NCI-H2227 (cell line): Measurements from ENCODE around the gene UCN2.

Experiments
- DNase-seq: peaks from one replicate; lab custom pipeline; 2025; ENCODE audit not compliant: unreplicated experiment; lab: John Stamatoyannopoulos, UW

The UCN2 gene

GRCh38 chr3:48591886-48592518 is 28.4 kb upstream of the UCN2 start:
- DNase-seq: no peak

- DNase-seq: no peak
These were observed 27.9 kb upstream of the UCN2 start for GRCh38 chr3:48591436-48591835.

GRCh38 chr3:48588230-48588629 is 24.6 kb upstream of the UCN2 start:
- no peak for DNase-seq

GRCh38 chr3:48587686-48588085 is 24.1 kb upstream of the UCN2 start:
- no peak for DNase-seq

- no peak for DNase-seq
These were observed 21.8 kb upstream of the UCN2 start for GRCh38 chr3:48585411-48585810.

GRCh38 chr3:48584836-48585235 is 21.3 kb upstream of the UCN2 start:
- DNase-seq: no peak

- DNase-seq: no peak
These were observed 18.3 kb upstream of the UCN2 start for GRCh38 chr3:48581621-48582481.

- no peak for DNase-seq
These were observed 13.1 kb upstream of the UCN2 start for GRCh38 chr3:48576647-48577046.

- DNase-seq: no peak
These were observed 11.8 kb upstream of the UCN2 start for GRCh38 chr3:48575366-48575765.

- no peak for DNase-seq
These were observed 10.5 kb upstream of the UCN2 start for GRCh38 chr3:48573973-48574585.

- no peak for DNase-seq
These were observed 8.9 kb upstream of the UCN2 start for GRCh38 chr3:48572517-48572916.

- no peak for DNase-seq
These were observed 8.4 kb upstream of the UCN2 start for GRCh38 chr3:48571938-48572337.

GRCh38 chr3:48569808-48570450 is 6.3 kb upstream of the UCN2 start:
- no peak for DNase-seq

GRCh38 chr3:48569400-48569799 is 5.8 kb upstream of the UCN2 start:
- DNase-seq: no peak

GRCh38 chr3:48568476-48568875 is 4.9 kb upstream of the UCN2 start:
- DNase-seq: no peak

GRCh38 chr3:48567500-48567899 is 3.9 kb upstream of the UCN2 start:
- no peak for DNase-seq

GRCh38 chr3:48567090-48567489 is 3.5 kb upstream of the UCN2 start:
- no peak for DNase-seq

GRCh38 chr3:48566401-48566760 is 2.8 kb upstream of the UCN2 start:
- no peak for DNase-seq

- DNase-seq: no peak
These were observed 2.2 kb upstream of the UCN2 start for GRCh38 chr3:48565591-48566400.

- no peak for DNase-seq
These were observed 1.6 kb upstream of the UCN2 start for GRCh38 chr3:48565186-48565585.

- DNase-seq: no peak
These were observed 1.1 kb upstream of the UCN2 start for GRCh38 chr3:48564667-48565066.
